Keratinocyte (primary cell): Measurements from ENCODE around the gene DCHS2. TPM values are rescaled to one million over a fixed set of nuclear protein-coding genes. Genes with fewer than 3 reads are reported as not detected.

Experiments
- DNase-seq: peaks from one replicate; pipeline ENCODE4 v3.0.0-alpha.2; 2011; ENCODE audit warnings: low read depth, missing footprints, low spot score
- FAIRE-seq: peaks from 2 replicates; lab custom pipeline; 2011; peaks lifted over from hg19 to GRCh38; lab: Jason Lieb, UNC
- H2AFZ ChIP-seq: 2 replicates; pipeline ENCODE4 v1.6.0; 2012; ENCODE audit warnings: low read length, control low read depth, inconsistent platforms; ENCODE audit not compliant: control insufficient read depth
- H3K27ac ChIP-seq: 2 replicates; pipeline ENCODE4 v1.5.1; 2011; ENCODE audit warnings: low read length; ENCODE audit not compliant: control insufficient read depth, insufficient read depth
- H3K27me3 ChIP-seq: 3 replicates; pipeline ENCODE4 v1.6.0; 2011; ENCODE audit warnings: low read length; ENCODE audit not compliant: control insufficient read depth, insufficient read depth; ENCODE audit errors: extremely low read depth
- H3K36me3 ChIP-seq, 2 experiments: 2 replicates in 1 of 2; 3 replicates in 1 of 2; pipeline ENCODE4 v1.5.1; 2011; ENCODE audit warnings: low read length in 2 of 2, mild to moderate bottlenecking in 1 of 2; ENCODE audit not compliant: control insufficient read depth in 2 of 2, insufficient read depth in 2 of 2; ENCODE audit errors: extremely low read depth in 1 of 2
- H3K4me1 ChIP-seq: 3 replicates; pipeline ENCODE4 v1.5.1; 2011; ENCODE audit warnings: low read length; ENCODE audit not compliant: control insufficient read depth, insufficient read depth; ENCODE audit errors: extremely low read depth
- H3K4me2 ChIP-seq: 3 replicates; pipeline ENCODE4 v1.6.0; 2011; ENCODE audit warnings: low read depth, low read length; ENCODE audit not compliant: control insufficient read depth, insufficient read depth; ENCODE audit errors: extremely low read depth
- H3K4me3 ChIP-seq, 3 experiments: fragments of 200-600 bp in 1 of 3; sonication (generic) in 1 of 3; 2 replicates in 2 of 3; 3 replicates in 1 of 3; pipeline ENCODE4 v1.5.1; 2011 to 2016; ENCODE audit warnings: low read length in 3 of 3, mild to moderate bottlenecking in 3 of 3, control low read depth in 2 of 3, inconsistent platforms in 1 of 3, low read depth in 1 of 3, mixed read lengths in 1 of 3, mixed run types in 1 of 3, moderate library complexity in 1 of 3; ENCODE audit not compliant: control insufficient read depth in 2 of 3, insufficient read depth in 2 of 3; ENCODE audit errors: extremely low read depth in 1 of 3
- H3K79me2 ChIP-seq: 2 replicates; pipeline ENCODE4 v1.6.0; 2012; ENCODE audit warnings: low read length; ENCODE audit not compliant: control insufficient read depth, insufficient read depth
- H3K9ac ChIP-seq: 3 replicates; pipeline ENCODE4 v1.6.0; 2011; ENCODE audit warnings: low read length; ENCODE audit not compliant: control insufficient read depth, insufficient read depth; ENCODE audit errors: extremely low read depth
- H3K9me1 ChIP-seq: 3 replicates; pipeline ENCODE4 v1.6.0; 2011; ENCODE audit warnings: low read length; ENCODE audit not compliant: control insufficient read depth, insufficient read depth; ENCODE audit errors: extremely low read depth
- H3K9me3 ChIP-seq: 2 replicates; pipeline ENCODE4 v1.5.1; 2012; ENCODE audit warnings: low read depth, low read length; ENCODE audit not compliant: control insufficient read depth
- H4K20me1 ChIP-seq: 3 replicates; pipeline ENCODE4 v1.6.0; 2011; ENCODE audit warnings: low read length; ENCODE audit not compliant: control insufficient read depth, insufficient read depth; ENCODE audit errors: extremely low read depth
- CTCF ChIP-seq, 3 experiments: IDR thresholded peaks in 1 of 3; conservative IDR thresholded peaks in 1 of 3; optimal IDR thresholded peaks in 1 of 3; 2 replicates in 2 of 3; 3 replicates in 1 of 3; pipeline versions ENCODE3 to v1.5.1; 2011; ENCODE audit warnings: low read length in 3 of 3, mild to moderate bottlenecking in 3 of 3, moderate library complexity in 2 of 3, control low read depth in 1 of 3, inconsistent platforms in 1 of 3; ENCODE audit not compliant: insufficient read depth in 2 of 3; ENCODE audit errors: extremely low read depth in 1 of 3
- EZH2 ChIP-seq: IDR thresholded peaks from one replicate; pipeline ENCODE4 v1.6.1; 2012; ENCODE audit warnings: inconsistent platforms, mild to moderate bottlenecking, low read length, moderate library complexity
- dilution Hi-C: fragments of 300-500 bp; cut with MboI; formaldehyde crosslinking; loops from one replicate; pipeline ENCODE4 v1.7.0; 2020; ENCODE audit warnings: low sequenced_read_pairs; ENCODE audit not compliant: extremely low pct_ligation_motif_present
- polyA plus RNA-seq, 5 experiments: library from polyadenylated mRNA; depleted of rRNA in 3 of 5; stranded (reverse) in 3 of 5; stranded (forward) in 1 of 5; unstranded in 1 of 5; fragments of >200 nt; gene quantifications; 1 replicate in 1 of 5; 2 replicates in 3 of 5; 3 replicates in 1 of 5; pipeline versions ENCODE4 v1.2.1 to v1.2.3, GENCODE V29; 2011 to 2012; ENCODE audit warnings: missing spikeins in 2 of 5, low read depth in 1 of 5, low replicate concordance in 1 of 5

The DCHS2 gene
- polyA plus RNA-seq, 1 donor (not counting 4 experiments of a cell fraction or from before 2014, with no cell fraction given): 0.01 TPM

DNA sequence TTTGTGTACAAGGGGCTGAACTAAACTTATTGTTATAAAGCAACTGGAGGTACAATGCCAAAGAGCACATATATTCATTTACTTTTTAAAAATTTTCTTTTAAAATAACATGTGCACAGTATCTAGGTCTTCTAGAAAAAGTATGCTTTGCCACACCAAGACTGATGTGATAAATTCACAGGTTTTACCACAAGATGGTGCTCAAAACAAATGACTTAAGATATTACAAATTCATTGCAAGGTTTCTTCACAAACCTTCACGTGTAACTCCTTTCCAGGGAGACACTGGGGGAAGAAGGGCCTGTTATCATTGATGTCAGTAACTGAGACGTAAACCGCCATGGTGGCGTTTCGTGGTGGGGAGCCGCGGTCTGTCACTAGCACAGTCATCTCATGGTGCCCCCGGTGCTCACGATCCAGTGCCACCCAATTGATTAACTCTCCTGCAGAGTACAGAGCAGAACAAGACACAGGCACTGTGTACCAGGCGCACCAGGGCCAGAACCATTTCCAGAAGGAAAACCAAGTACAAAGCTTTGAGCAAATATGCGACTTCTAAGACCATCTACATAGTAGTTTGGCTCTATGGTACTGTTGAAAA is 162.2 kb downstream of the DCHS2 start:
- dilution Hi-C loops: no loop called here

DNA sequence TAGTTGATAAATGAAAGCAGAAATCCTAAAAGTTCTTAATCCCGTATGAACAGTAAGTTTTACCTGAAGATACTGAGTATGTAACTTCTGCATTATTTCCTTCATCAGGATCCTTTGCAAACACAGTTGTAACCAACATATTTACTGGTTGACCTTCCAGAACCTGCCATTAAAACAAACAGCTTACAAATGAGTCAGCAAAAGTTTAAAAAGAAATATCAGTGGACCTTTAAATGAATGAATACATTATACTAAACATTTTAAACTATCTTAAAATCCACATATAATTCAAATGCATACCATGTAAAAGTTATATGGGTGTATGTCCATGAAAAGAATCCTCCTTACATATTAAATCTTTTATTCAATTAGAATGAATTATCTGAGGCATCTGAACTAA is 163.6 kb downstream of the DCHS2 start:
- no peak for DNase-seq
- no peak for FAIRE-seq
- Histone ChIP-seq H3K4me2 (no peak overlapping the region), H4K20me1 (no peaks in the 10 kb centered on the region), H3K79me2 (no peaks in the 10 kb centered on the region), H3K9me3 (no peaks in the 10 kb centered on the region), H3K9me1 (no peaks in the 10 kb centered on the region), H3K27me3 (peaks cover 17% of the 10 kb centered on the region), H3K36me3 (no peaks in the 10 kb centered on the region), H3K4me3 (no peak overlapping the region), H3K9ac (no peak overlapping the region), H3K4me1 (peaks cover 7% of the 10 kb centered on the region), H3K27ac (no peak overlapping the region), H2AFZ (no peak overlapping the region)
- TF ChIP-seq EZH2: no peak
- TF ChIP-seq CTCF (optimal IDR thresholded peaks at IDR 0.05 in 1 of 3, IDR thresholded peaks at IDR 0.05 in 1 of 3, conservative IDR thresholded peaks at IDR 0.05 in 1 of 3; ENCODE audit: extremely low read depth in 1 of 3, insufficient read depth in 2 of 3, low read length in 3 of 3): no peak
- dilution Hi-C loops: no loop called here

More for the DNA sequence above, 162.2 kb downstream of the DCHS2 start:
- FAIRE-seq (no peak), DNase-seq (no peak)
- TF ChIP-seq EZH2: no peak
- peak in 2 of 3 experiments; percentile 23 to 36 for TF ChIP-seq CTCF (optimal IDR thresholded peaks at IDR 0.05 in 1 of 3, IDR thresholded peaks at IDR 0.05 in 1 of 3, conservative IDR thresholded peaks at IDR 0.05 in 1 of 3; ENCODE audit: extremely low read depth in 1 of 3, insufficient read depth in 2 of 3, low read length in 3 of 3)
- Histone ChIP-seq H3K79me2 (no peaks in the 10 kb centered on the region), H3K4me1 (peaks cover 9% of the 10 kb centered on the region), H3K9me1 (no peaks in the 10 kb centered on the region), H3K9me3 (no peaks in the 10 kb centered on the region), H3K27ac (no peak overlapping the region), H3K4me2 (no peak overlapping the region), H3K4me3 (no peak overlapping the region), H2AFZ (no peak overlapping the region), H3K27me3 (peaks cover 21% of the 10 kb centered on the region), H4K20me1 (no peaks in the 10 kb centered on the region), H3K36me3 (no peaks in the 10 kb centered on the region), H3K9ac (no peak overlapping the region)
